Islet of Langerhans (tissue), 1 donor: ENCODE measurements around the gene OR1E2.
"Not testable (repeated sequence)": the region's sequence is repeated elsewhere in the genome, so short reads cannot be mapped to it uniquely, and the experiment has no call there.

Experiments used
- FAIRE-seq: peaks from one replicate; lab custom pipeline; 2011; peaks lifted over from hg19 to GRCh38; lab: Jason Lieb, UNC

Gene OR1E2

GRCh38 chr17:3397801-3398200 is 35.8 kb downstream of the OR1E2 start:
- not testable (repeated sequence) for FAIRE-seq

DNA sequence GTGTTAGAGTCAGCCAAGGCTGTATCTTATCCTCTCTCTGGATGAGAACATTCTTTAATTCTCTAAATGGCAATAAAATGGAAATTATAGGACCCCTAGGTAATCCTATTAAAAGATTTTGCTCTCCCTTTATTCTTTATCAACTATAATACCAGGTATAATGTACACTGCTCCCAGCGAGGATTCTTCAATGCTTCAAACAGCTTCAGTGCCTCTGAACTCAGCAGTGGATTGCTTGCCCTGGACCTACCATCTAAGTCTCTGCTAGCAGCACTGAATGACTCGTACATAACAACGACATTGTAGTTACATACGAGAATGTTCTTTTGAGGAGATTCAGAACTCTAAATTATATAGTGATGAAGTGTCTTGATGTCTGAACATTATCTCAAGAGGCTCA is 43.9 kb downstream of the OR1E2 start:
- no peak for FAIRE-seq

DNA sequence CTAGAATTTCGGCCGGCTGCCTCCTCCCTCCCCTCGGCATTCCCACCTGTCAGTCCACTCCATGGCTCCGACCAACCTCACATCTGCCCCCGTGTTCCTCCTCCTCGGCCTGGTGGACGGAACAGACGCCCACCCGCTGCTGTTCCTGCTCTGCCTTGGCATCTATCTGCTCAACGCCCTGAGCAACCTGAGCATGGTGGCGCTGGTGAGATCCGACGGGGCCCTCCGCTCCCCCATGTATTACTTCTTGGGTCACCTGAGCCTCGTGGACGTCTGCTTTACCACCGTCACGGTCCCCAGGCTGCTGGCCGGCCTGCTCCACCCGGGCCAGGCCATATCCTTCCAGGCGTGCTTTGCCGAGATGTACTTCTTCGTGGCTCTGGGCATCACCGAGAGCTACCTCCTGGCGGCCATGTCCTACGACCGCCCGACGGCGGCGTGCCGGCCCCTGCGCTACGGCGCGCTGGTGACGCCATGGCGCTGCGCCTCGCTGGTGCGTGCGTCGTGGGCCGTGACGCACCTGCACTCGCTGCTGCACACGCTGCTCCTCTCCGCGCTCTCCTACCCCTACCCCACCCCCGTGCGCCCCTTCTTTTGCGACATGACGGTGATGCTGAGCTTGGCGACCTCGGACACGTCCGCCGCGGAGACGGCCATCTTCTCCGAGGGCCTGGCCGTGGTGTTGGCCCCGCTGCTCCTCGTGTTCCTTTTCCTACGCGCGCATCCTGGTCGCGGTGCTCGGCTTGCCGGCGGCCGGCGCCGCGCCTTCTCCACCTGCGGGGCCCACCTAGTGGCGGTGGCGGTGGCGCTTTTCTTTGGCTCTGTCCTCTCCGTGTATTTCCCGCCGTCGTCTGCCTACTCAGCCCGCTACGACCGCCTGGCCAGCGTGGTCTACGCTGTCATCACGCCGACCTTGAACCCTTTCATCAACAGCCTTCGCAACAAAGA is 47.5 kb downstream of the OR1E2 start, which contains the start of gene OR3A2:
Gene OR3A2 (minus strand): TSS at position 440 of the 948 bp plus-strand sequence.
- no peak for FAIRE-seq
